GM12878 (cell line): Measurements from ENCODE around the gene ACSL1. TPM values are rescaled to one million over a fixed set of nuclear protein-coding genes. Genes with fewer than 3 reads are reported as not detected.

Experiments
- ATAC-seq: fragments of 200-7000 bp; cut with Tn5 transposase; 3 replicates; pipeline ENCODE4 v1.9.1; 2020; ENCODE audit warnings: mild to moderate bottlenecking, moderate library complexity
- BruUV-seq: library from RNA; stranded (reverse); fragments of 400-500 nt; replicated peaks from 2 replicates; lab custom pipeline; 2021; lab: Mats Ljungman, UMichigan
- CTCF ChIA-PET: fragments of 300-600 bp; sonication (Branson Sonifier 250); formaldehyde crosslinking; extraction: SDS; loops from one replicate; lab custom pipeline; 2021; ENCODE audit warnings: inconsistent platforms; lab: Yijun Ruan, JAX
- POLR2A ChIA-PET: fragments of 350-600 bp; formaldehyde crosslinking; extraction: SDS; loops from one replicate; lab custom pipeline; 2021; ENCODE audit warnings: inconsistent platforms; lab: Charles Lee
- RAD21 ChIA-PET: fragments of 300-600 bp; sonication (Branson Sonifier 250); formaldehyde crosslinking; loops from one replicate; lab custom pipeline; 2023; ENCODE audit warnings: antibody characterized with exemption; ENCODE audit not compliant: unreplicated experiment; lab: Charles Lee
- SMC1A ChIA-PET: fragments of 300-600 bp; sonication (Branson Sonifier 250); formaldehyde crosslinking; loops from one replicate; lab custom pipeline; 2023; ENCODE audit not compliant: unreplicated experiment, uncharacterized antibody; lab: Charles Lee
- DNase-seq: peaks from one replicate; pipeline ENCODE4 v3.0.0-alpha.2; 2011; ENCODE audit warnings: low read depth, low spot score
- FAIRE-seq: peaks from 3 replicates; lab custom pipeline; 2011; peaks lifted over from hg19 to GRCh38; lab: Jason Lieb, UNC
- H2AFZ ChIP-seq: 2 replicates; pipeline ENCODE4 v1.6.0; 2011; ENCODE audit warnings: low read depth, low read length, control low read depth; ENCODE audit not compliant: control insufficient read depth
- H3K27ac ChIP-seq: 2 replicates; pipeline ENCODE4 v1.5.1; 2011; ENCODE audit warnings: control low read depth; ENCODE audit not compliant: control insufficient read depth, insufficient read depth
- H3K27me3 ChIP-seq, 2 experiments: replicated peaks in 1 of 2; 2 replicates each; pipeline versions ENCODE4 v1.6.0 to v1.6.1; 2011; ENCODE audit warnings: low read length in 1 of 2; ENCODE audit not compliant: control insufficient read depth in 2 of 2, insufficient read depth in 2 of 2
- H3K36me3 ChIP-seq, 2 experiments: 2 replicates each; pipeline ENCODE4 v1.5.1; 2011; ENCODE audit warnings: low read length in 1 of 2; ENCODE audit not compliant: control insufficient read depth in 2 of 2, insufficient read depth in 2 of 2
- H3K4me1 ChIP-seq: 2 replicates; pipeline ENCODE4 v1.6.1; 2011; ENCODE audit warnings: mild to moderate bottlenecking, low read length, moderate library complexity, mixed read lengths; ENCODE audit not compliant: control insufficient read depth, insufficient read depth
- H3K4me2 ChIP-seq: 2 replicates; pipeline ENCODE4 v1.6.0; 2011; ENCODE audit warnings: control low read depth; ENCODE audit not compliant: control insufficient read depth, insufficient read depth
- H3K4me3 ChIP-seq: fragments of 200-600 bp; sonication (generic); 2 replicates; pipeline ENCODE4 v1.5.1; 2016
- H3K79me2 ChIP-seq: 2 replicates; pipeline ENCODE4 v1.6.0; 2011; ENCODE audit warnings: low read length; ENCODE audit not compliant: control insufficient read depth, insufficient read depth
- H3K9ac ChIP-seq: 2 replicates; pipeline ENCODE4 v1.8.0; 2011; ENCODE audit warnings: low read length, control low read depth, mixed read lengths; ENCODE audit not compliant: control insufficient read depth, insufficient read depth
- H3K9me3 ChIP-seq: replicated peaks from 3 replicates; pipeline ENCODE4 v1.5.1; 2011; ENCODE audit warnings: mild to moderate bottlenecking, low read length; ENCODE audit not compliant: control insufficient read depth, insufficient read depth
- H4K20me1 ChIP-seq: 2 replicates; pipeline ENCODE4 v1.6.0; 2011; ENCODE audit not compliant: control insufficient read depth, insufficient read depth
- ATF3 ChIP-seq: IDR thresholded peaks from 2 replicates; pipeline ENCODE4 v1.6.1; 2011; ENCODE audit warnings: low read depth, mild to moderate bottlenecking, low read length, moderate library complexity, borderline replicate concordance; ENCODE audit errors: extremely low read depth
- HCFC1 ChIP-seq: fragments of 150-350 bp; IDR thresholded peaks from 2 replicates; pipeline ENCODE4 v1.6.1; 2014; ENCODE audit warnings: low read length
- JUND ChIP-seq: IDR thresholded peaks from 2 replicates; pipeline ENCODE4 v1.6.1; 2012; ENCODE audit warnings: low read depth, mild to moderate bottlenecking, low read length, improper control_type of control experiment, moderate library complexity
- MTA2 ChIP-seq: fragments of 450-650 bp; IDR thresholded peaks from 2 replicates; pipeline ENCODE4 v1.6.1; 2016; ENCODE audit warnings: low read depth, mild to moderate bottlenecking, moderate library complexity
- MYB ChIP-seq: fragments of 150-350 bp; IDR thresholded peaks from 2 replicates; pipeline ENCODE4 v1.6.1; 2014; ENCODE audit warnings: mild to moderate bottlenecking, low read depth, low read length, borderline replicate concordance
- PRDM15 ChIP-seq: fragments of 450-650 bp; formaldehyde crosslinking; IDR thresholded peaks from 2 replicates; pipeline ENCODE4 v1.4.0; 2020; ENCODE audit warnings: mild to moderate bottlenecking, moderate library complexity
- RUNX3 ChIP-seq: IDR thresholded peaks from 2 replicates; pipeline ENCODE4 v1.6.1; 2012; ENCODE audit warnings: low read length, inconsistent platforms
- YBX1 ChIP-seq: fragments of 450-650 bp; IDR thresholded peaks from 2 replicates; pipeline ENCODE4 v1.6.1; 2016; ENCODE audit warnings: antibody characterized with exemption
- ZBED1 ChIP-seq: IDR thresholded peaks from 2 replicates; pipeline ENCODE4 v1.6.1; 2016; ENCODE audit warnings: borderline replicate concordance
- WGBS: methylation state at CpG from one replicate; pipeline ENCODE4 v1.1.6; 2016; ENCODE audit warnings: low lambda C conversion rate; ENCODE audit not compliant: insufficient replicate concordance, insufficient coverage; ENCODE audit errors: missing lambda C conversion rate; 5-methylcytosine and 5-hydroxymethylcytosine counted together
- in situ Hi-C: fragments of 300-500 bp; cut with MboI; formaldehyde crosslinking; loops from 9 replicates; pipeline ENCODE4 v1.14.3; 2018; ENCODE audit warnings: mixed read lengths
- intact Hi-C: fragments of 100-400 bp; cut with micrococcal nuclease; formaldehyde crosslinking; loops from one replicate; pipeline ENCODE4 v1.14.2; 2022; ENCODE audit not compliant: unreplicated experiment
- polyA plus RNA-seq, 11 experiments: library from polyadenylated mRNA; depleted of rRNA in 4 of 11; unstranded in 6 of 11; stranded (reverse) in 5 of 11; fragments of >200 nt; fragmentation: Nextera tagmentation in 4 of 11; fragmentation: Illumina TruSeq in 1 of 11; extraction: Ambion mirVana in 4 of 11; extraction: Trizol in 1 of 11; gene quantifications; 1 replicate in 1 of 11; 2 replicates in 10 of 11; pipeline versions ENCODE4 v1.2.1 to v1.2.3, GENCODE V29; 2011 to 2016; ENCODE audit warnings: inconsistent platforms in 2 of 11, missing spikeins in 2 of 11, low read depth in 1 of 11
- total RNA-seq, 4 experiments: library from RNA; depleted of rRNA in 3 of 4; stranded (reverse); fragments of >200 nt in 3 of 4; fragmentation: Illumina TruSeq in 1 of 4; extraction: Trizol in 1 of 4; gene quantifications; 2 replicates each; pipeline versions ENCODE4 v1.2.1 to v1.2.3, GENCODE V29; 2013 to 2021
- TF ChIP-seq, protein P1 (sequence below): fragments of 450-650 bp; IDR thresholded peaks from 2 replicates; pipeline ENCODE4 v1.6.1; 2018; ENCODE audit warnings: borderline replicate concordance, mild to moderate bottlenecking; ENCODE audit not compliant: partially characterized antibody
- TF ChIP-seq, protein P2 (sequence below): fragments of 450-650 bp; IDR thresholded peaks from 2 replicates; pipeline ENCODE4 v1.6.1; 2017; ENCODE audit warnings: mild to moderate bottlenecking, moderate library complexity

Gene ACSL1
- total and polyA plus RNA-seq, 10 of the 15 experiments (the other 5 are each of a cell fraction or from before 2014, with no cell fraction given): 30.7 to 68.1 (median 58.7) TPM

DNA sequence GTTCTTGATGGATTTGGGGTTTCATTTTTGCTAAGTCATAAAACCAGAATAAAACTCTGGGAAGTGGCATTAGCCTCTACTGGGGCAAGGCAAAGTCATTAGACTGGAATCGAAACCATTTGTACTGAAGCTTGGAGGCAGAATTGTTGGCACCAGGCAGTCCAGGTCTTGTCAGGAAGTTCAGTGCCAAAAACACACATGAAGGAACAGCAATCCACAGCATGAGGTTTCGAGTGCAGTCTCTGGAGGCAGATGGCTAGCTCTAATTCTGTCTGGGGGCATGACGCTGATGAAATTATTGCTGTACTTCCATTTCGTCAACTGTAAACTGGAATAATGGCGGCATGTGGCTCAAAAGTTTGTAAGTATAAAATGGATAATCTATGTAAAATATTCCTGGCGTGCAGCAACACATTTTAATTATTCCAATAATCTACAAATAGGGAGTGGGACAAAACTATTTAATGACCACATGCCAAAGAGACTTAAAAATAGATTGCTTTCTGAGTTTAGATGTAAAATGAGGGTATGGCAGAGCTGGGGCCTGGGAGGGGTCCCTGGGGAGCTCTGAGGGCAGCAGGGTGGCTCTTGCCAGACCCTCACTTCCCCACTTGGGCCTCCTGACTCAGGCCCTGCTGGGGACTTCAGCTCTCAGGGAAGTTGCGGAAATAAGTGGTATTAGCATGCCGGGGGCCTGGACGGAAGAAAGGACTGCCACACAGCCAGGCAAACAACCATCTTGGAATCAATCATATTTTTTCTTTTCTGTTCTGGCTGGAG lies 73.1 kb downstream of the ACSL1 start:
- Histone ChIP-seq H2AFZ (no peak overlapping the region), H3K9me3 (no peaks in the 10 kb centered on the region), H3K36me3 (peaks cover 5 to 17% of the 10 kb centered on the region in 2 experiments), H3K27me3 (no peaks in the 10 kb centered on the region), H3K4me1 (no peaks in the 10 kb centered on the region), H4K20me1 (no peaks in the 10 kb centered on the region), H3K9ac (no peak overlapping the region), H3K4me2 (no peak overlapping the region)
- RAD21 ChIA-PET: no interaction called here
- ATAC-seq (no peak), FAIRE-seq (no peak)
- SMC1A ChIA-PET: interaction anchor here (0.9 to 1.2 kb wide), 2 partner anchors 20 to 229 kb away, joined by 3 read pairs; no protein-coding TSS in a partner anchor
- CTCF ChIA-PET: interaction anchor here (1.0 to 1.3 kb wide), 3 partner anchors 8 to 62 kb away, joined by 3 to 4 read pairs (median 3); no protein-coding TSS in a partner anchor
- in situ Hi-C loops (no loop called here), intact Hi-C loops (no loop called here)
- TF ChIP-seq RUNX3 (no peak), HCFC1 (no peak), PRDM15 (CRISPR knock-in tag) (no peak), ATF3 (no peak), MYB (no peak), MTA2 (no peak), JUND (no peak), ZBED1 (no peak), YBX1 (no peak)
- TF ChIP-seq, protein P1, sequence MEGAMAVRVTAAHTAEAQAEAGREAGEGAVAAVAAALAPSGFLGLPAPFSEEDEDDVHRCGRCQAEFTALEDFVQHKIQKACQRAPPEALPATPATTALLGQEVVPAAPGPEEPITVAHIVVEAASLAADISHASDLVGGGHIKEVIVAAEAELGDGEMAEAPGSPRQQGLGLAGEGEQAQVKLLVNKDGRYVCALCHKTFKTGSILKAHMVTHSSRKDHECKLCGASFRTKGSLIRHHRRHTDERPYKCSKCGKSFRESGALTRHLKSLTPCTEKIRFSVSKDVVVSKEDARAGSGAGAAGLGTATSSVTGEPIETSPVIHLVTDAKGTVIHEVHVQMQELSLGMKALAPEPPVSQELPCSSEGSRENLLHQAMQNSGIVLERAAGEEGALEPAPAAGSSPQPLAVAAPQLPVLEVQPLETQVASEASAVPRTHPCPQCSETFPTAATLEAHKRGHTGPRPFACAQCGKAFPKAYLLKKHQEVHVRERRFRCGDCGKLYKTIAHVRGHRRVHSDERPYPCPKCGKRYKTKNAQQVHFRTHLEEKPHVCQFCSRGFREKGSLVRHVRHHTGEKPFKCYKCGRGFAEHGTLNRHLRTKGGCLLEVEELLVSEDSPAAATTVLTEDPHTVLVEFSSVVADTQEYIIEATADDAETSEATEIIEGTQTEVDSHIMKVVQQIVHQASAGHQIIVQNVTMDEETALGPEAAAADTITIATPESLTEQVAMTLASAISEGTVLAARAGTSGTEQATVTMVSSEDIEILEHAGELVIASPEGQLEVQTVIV: no peak
- TF ChIP-seq, protein P2, sequence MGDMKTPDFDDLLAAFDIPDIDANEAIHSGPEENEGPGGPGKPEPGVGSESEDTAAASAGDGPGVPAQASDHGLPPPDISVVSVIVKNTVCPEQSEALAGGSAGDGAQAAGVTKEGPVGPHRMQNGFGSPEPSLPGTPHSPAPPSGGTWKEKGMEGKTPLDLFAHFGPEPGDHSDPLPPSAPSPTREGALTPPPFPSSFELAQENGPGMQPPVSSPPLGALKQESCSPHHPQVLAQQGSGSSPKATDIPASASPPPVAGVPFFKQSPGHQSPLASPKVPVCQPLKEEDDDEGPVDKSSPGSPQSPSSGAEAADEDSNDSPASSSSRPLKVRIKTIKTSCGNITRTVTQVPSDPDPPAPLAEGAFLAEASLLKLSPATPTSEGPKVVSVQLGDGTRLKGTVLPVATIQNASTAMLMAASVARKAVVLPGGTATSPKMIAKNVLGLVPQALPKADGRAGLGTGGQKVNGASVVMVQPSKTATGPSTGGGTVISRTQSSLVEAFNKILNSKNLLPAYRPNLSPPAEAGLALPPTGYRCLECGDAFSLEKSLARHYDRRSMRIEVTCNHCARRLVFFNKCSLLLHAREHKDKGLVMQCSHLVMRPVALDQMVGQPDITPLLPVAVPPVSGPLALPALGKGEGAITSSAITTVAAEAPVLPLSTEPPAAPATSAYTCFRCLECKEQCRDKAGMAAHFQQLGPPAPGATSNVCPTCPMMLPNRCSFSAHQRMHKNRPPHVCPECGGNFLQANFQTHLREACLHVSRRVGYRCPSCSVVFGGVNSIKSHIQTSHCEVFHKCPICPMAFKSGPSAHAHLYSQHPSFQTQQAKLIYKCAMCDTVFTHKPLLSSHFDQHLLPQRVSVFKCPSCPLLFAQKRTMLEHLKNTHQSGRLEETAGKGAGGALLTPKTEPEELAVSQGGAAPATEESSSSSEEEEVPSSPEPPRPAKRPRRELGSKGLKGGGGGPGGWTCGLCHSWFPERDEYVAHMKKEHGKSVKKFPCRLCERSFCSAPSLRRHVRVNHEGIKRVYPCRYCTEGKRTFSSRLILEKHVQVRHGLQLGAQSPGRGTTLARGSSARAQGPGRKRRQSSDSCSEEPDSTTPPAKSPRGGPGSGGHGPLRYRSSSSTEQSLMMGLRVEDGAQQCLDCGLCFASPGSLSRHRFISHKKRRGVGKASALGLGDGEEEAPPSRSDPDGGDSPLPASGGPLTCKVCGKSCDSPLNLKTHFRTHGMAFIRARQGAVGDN: no peak
- TF ChIP-seq, all 136 proteins: peak for 0
- no peak overlapping the region for H3K4me3 ChIP-seq
- no peak for DNase-seq
- H3K79me2 ChIP-seq: no peaks in the 10 kb centered on the region
- no peak overlapping the region for H3K27ac ChIP-seq
- POLR2A ChIA-PET: interaction anchor here (0.5 kb wide), 1 partner anchor 278 kb away, joined by 3 read pairs; the partner anchor contains the start of gene IRF2
- WGBS: 86% methylated on average over 9 of the region's 9 CpGs
- no TSS peak for BruUV-seq
